ENCODE measurements around the gene DCDC1. TPM values are rescaled to one million over a fixed set of nuclear protein-coding genes. Genes with fewer than 3 reads are reported as not detected.

The DCDC1 gene
- total RNA-seq, 1 donor from 2014 or later = 1.6 TPM

- DNase-seq (ENCODE audit: low spot score) = no peak
These were observed 137.9 kb downstream of the DCDC1 start for GRCh38 chr11:31231601-31232000.

GRCh38 chr11:31218847-31219246 is 150.7 kb downstream of the DCDC1 start:
- DNase-seq (ENCODE audit: low spot score) = peak; percentile 47

GRCh38 chr11:31214372-31214771 is 155.2 kb downstream of the DCDC1 start:
- DNase-seq (ENCODE audit: low spot score) = no peak

- DNase-seq (ENCODE audit: low spot score) = no peak
These were observed 170.2 kb downstream of the DCDC1 start for GRCh38 chr11:31199378-31199777.

GRCh38 chr11:31173926-31174680 is 195.4 kb downstream of the DCDC1 start:
- DNase-seq (ENCODE audit: low spot score) = no peak

GRCh38 chr11:31160504-31161422 is 208.8 kb downstream of the DCDC1 start:
- DNase-seq (ENCODE audit: low spot score) = no peak

- DNase-seq (ENCODE audit: low spot score) = no peak
These were observed 218.7 kb downstream of the DCDC1 start for GRCh38 chr11:31150841-31151240.

- DNase-seq (ENCODE audit: low spot score) = no peak
These were observed 219.5 kb downstream of the DCDC1 start for GRCh38 chr11:31150011-31150410.

GRCh38 chr11:31141789-31142188 is 227.8 kb downstream of the DCDC1 start:
- DNase-seq (ENCODE audit: low spot score) = no peak

GRCh38 chr11:31139479-31139878 is 230.1 kb downstream of the DCDC1 start:
- DNase-seq (ENCODE audit: low spot score) = no peak

- DNase-seq (ENCODE audit: low spot score) = no peak
These were observed 236.8 kb downstream of the DCDC1 start for GRCh38 chr11:31132531-31133421.

- DNase-seq (ENCODE audit: low spot score) = no peak
These were observed 237.8 kb downstream of the DCDC1 start for GRCh38 chr11:31131760-31132159.

- no peak for DNase-seq (ENCODE audit: low spot score)
These were observed 242.2 kb downstream of the DCDC1 start for GRCh38 chr11:31127290-31127689.

GRCh38 chr11:31120428-31120827 is 249.1 kb downstream of the DCDC1 start:
- DNase-seq (ENCODE audit: low spot score) = no peak

- no peak for DNase-seq (ENCODE audit: low spot score)
These were observed 251.0 kb downstream of the DCDC1 start for GRCh38 chr11:31118566-31118965.

GRCh38 chr11:31117038-31117437 is 252.5 kb downstream of the DCDC1 start:
- no peak for DNase-seq (ENCODE audit: low spot score)

- DNase-seq (ENCODE audit: low spot score) = no peak
These were observed 255.1 kb downstream of the DCDC1 start for GRCh38 chr11:31114442-31114841.

- no peak for DNase-seq (ENCODE audit: low spot score)
These were observed 258.7 kb downstream of the DCDC1 start for GRCh38 chr11:31110830-31111229.

GRCh38 chr11:31109446-31109845 is 260.1 kb downstream of the DCDC1 start:
- no peak for DNase-seq (ENCODE audit: low spot score)

GRCh38 chr11:31107649-31108048 is 261.9 kb downstream of the DCDC1 start:
- no peak for DNase-seq (ENCODE audit: low spot score)

- DNase-seq (ENCODE audit: low spot score) = no peak
These were observed 262.5 kb downstream of the DCDC1 start for GRCh38 chr11:31106968-31107576.
